WTC11 (cell line): Measurements from ENCODE around the gene RGS13.

Experiments used
- ATF3 ChIP-seq: sonication (generic); formaldehyde crosslinking; conservative IDR thresholded peaks from 2 replicates; pipeline ENCODE4 v1.8.1; 2022; ENCODE audit warnings: mild to moderate bottlenecking, missing genetic modification reagents
- NFE2L1 ChIP-seq: sonication (generic); formaldehyde crosslinking; IDR thresholded peaks from 2 replicates; pipeline ENCODE4 v1.8.1; 2023; ENCODE audit warnings: missing genetic modification reagents
- TCF7 ChIP-seq: sonication (generic); formaldehyde crosslinking; IDR thresholded peaks from 2 replicates; pipeline ENCODE4 v1.8.0; 2022; ENCODE audit warnings: mild to moderate bottlenecking, low read depth, missing genetic modification reagents, moderate library complexity
- TEAD4 ChIP-seq: sonication (generic); formaldehyde crosslinking; IDR thresholded peaks from 2 replicates; pipeline ENCODE4 v1.8.0; 2022; ENCODE audit warnings: mild to moderate bottlenecking, missing genetic modification reagents
- ZNF416 ChIP-seq: fragments of 250-450 bp; sonication (Bioruptor Pico); IDR thresholded peaks from 2 replicates; pipeline ENCODE4 v1.9.0; 2021; ENCODE audit warnings: mild to moderate bottlenecking, inconsistent platforms
- TF ChIP-seq, protein P1 (sequence below): fragments of 200-600 bp; IDR thresholded peaks from 2 replicates; pipeline ENCODE4 v1.8.0; 2022; ENCODE audit warnings: antibody characterized with exemption
- TF ChIP-seq, protein P2 (sequence below): sonication (generic); formaldehyde crosslinking; IDR thresholded peaks from 2 replicates; pipeline ENCODE4 v1.8.0; 2022; ENCODE audit warnings: mild to moderate bottlenecking, missing genetic modification reagents
- TF ChIP-seq, protein P3 (sequence below): sonication (generic); formaldehyde crosslinking; IDR thresholded peaks from 2 replicates; pipeline ENCODE4 v1.8.0; 2022; ENCODE audit warnings: mild to moderate bottlenecking, missing genetic modification reagents

DNA sequence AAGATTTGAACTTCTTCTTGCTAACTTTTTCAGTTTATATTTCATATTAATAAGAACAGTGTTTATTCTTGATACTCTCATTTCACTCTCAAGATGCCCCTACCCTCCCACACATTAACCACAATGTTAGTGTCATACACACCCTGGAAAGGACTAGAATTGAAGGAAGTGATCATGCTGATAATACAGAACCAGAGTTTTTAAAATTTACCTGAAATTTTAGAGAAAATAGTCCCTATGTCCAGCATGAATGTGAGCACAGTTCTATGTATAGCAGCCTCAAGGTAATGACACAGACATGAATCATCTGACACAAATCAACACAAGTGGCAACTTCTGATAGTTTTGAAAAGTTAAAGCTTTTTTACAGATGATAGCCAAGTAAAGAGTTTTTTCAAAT, 34.4 kb upstream of the RGS13 start:
- TF ChIP-seq, protein P1, sequence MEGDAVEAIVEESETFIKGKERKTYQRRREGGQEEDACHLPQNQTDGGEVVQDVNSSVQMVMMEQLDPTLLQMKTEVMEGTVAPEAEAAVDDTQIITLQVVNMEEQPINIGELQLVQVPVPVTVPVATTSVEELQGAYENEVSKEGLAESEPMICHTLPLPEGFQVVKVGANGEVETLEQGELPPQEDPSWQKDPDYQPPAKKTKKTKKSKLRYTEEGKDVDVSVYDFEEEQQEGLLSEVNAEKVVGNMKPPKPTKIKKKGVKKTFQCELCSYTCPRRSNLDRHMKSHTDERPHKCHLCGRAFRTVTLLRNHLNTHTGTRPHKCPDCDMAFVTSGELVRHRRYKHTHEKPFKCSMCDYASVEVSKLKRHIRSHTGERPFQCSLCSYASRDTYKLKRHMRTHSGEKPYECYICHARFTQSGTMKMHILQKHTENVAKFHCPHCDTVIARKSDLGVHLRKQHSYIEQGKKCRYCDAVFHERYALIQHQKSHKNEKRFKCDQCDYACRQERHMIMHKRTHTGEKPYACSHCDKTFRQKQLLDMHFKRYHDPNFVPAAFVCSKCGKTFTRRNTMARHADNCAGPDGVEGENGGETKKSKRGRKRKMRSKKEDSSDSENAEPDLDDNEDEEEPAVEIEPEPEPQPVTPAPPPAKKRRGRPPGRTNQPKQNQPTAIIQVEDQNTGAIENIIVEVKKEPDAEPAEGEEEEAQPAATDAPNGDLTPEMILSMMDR: no peak
- TF ChIP-seq ATF3 (CRISPR knock-in tag) (no peak), TCF7 (no peak), NFE2L1 (CRISPR knock-in tag) (no peak), TEAD4 (CRISPR knock-in tag) (no peak), ZNF416 (CRISPR knock-in tag) (no peak)
- TF ChIP-seq, protein P2, sequence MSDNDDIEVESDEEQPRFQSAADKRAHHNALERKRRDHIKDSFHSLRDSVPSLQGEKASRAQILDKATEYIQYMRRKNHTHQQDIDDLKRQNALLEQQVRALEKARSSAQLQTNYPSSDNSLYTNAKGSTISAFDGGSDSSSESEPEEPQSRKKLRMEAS: no peak
- TF ChIP-seq, protein P3, sequence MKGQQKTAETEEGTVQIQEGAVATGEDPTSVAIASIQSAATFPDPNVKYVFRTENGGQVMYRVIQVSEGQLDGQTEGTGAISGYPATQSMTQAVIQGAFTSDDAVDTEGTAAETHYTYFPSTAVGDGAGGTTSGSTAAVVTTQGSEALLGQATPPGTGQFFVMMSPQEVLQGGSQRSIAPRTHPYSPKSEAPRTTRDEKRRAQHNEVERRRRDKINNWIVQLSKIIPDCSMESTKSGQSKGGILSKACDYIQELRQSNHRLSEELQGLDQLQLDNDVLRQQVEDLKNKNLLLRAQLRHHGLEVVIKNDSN (CRISPR knock-in tag): no peak
